ENCODE measurements around the gene CRLF1. TPM values are rescaled to one million over a fixed set of nuclear protein-coding genes. Genes with fewer than 3 reads are reported as not detected.
A peak's percentile ranks its signal among the peaks of the same experiment; 100 is the strongest.
"Not testable (repeated sequence)": the region's sequence is repeated elsewhere in the genome, so short reads cannot be mapped to it uniquely, and the experiment has no call there.

CRLF1 gene
- total and polyA plus RNA-seq, 8 donors, result 2.6 to 15.9 (median 12.3) TPM; not detected in 1

- 12 to 36% (median 19%) methylated on average over 10 of the region's 10 CpGs for WGBS, 5 donors
- no peaks in the 10 kb centered on the region for H3K9me3 ChIP-seq
- TF ChIP-seq POLR2A (IDR thresholded peaks at IDR 0.05) (no peak), CTCF (IDR thresholded peaks at IDR 0.05) (no peak), POLR2AphosphoS5 (IDR thresholded peaks at IDR 0.05) (no peak), EP300 (IDR thresholded peaks at IDR 0.05) (no peak)
- no peak overlapping the region for H3K27ac ChIP-seq
- peaks cover 23 to 37% (median 35%) of the 10 kb centered on the region in 4 donors for H3K4me1 ChIP-seq
- H3K4me3 ChIP-seq, result peak overlapping the region in 1 of 4 donors; percentile 33
- no peak for DNase-seq
- intact Hi-C loops (cut with DNase I; ENCODE audit: low total_unique reads), result no loop called here
- H3K36me3 ChIP-seq, result no peaks in the 10 kb centered on the region
- peaks cover 44 to 96% (median 76%) of the 10 kb centered on the region in 3 donors for H3K27me3 ChIP-seq
Observed at GRCh38 chr19:18604820-18605159, 1.8 kb downstream of the CRLF1 start.

GRCh38 chr19:18603958-18604819 lies 2.4 kb downstream of the CRLF1 start:
- no peaks in the 10 kb centered on the region for H3K9me3 ChIP-seq
- 8 to 33% (median 19%) methylated on average over 19 to 26 of the region's 26 CpGs for WGBS, 5 donors
- H3K36me3 ChIP-seq, result no peaks in the 10 kb centered on the region
- peaks cover 39 to 96% (median 77%) of the 10 kb centered on the region in 3 donors for H3K27me3 ChIP-seq
- no peak overlapping the region for H3K4me3 ChIP-seq
- peaks cover 23 to 37% (median 35%) of the 10 kb centered on the region in 4 donors for H3K4me1 ChIP-seq
- H3K27ac ChIP-seq, result no peak overlapping the region
- TF ChIP-seq POLR2A (IDR thresholded peaks at IDR 0.05) (no peak), EP300 (IDR thresholded peaks at IDR 0.05) (no peak), CTCF (IDR thresholded peaks at IDR 0.05) (no peak), POLR2AphosphoS5 (IDR thresholded peaks at IDR 0.05) (no peak)
- intact Hi-C loops (cut with DNase I; ENCODE audit: low total_unique reads), result no loop called here
- DNase-seq, result no peak

- Histone ChIP-seq H3K27me3 (peaks cover 38 to 96% (median 77%) of the 10 kb centered on the region in 3 donors), H3K4me3 (no peak overlapping the region), H3K9me3 (no peaks in the 10 kb centered on the region), H3K27ac (no peak overlapping the region), H3K36me3 (no peaks in the 10 kb centered on the region), H3K4me1 (peaks cover 23 to 37% (median 35%) of the 10 kb centered on the region in 4 donors)
- WGBS, 5 donors, result 6 to 32% (median 9%) methylated on average over 7 to 32 of the region's 32 CpGs
- intact Hi-C loops (cut with DNase I; ENCODE audit: low total_unique reads), result no loop called here
- DNase-seq, result no peak
- TF ChIP-seq POLR2A (IDR thresholded peaks at IDR 0.05) (no peak), POLR2AphosphoS5 (IDR thresholded peaks at IDR 0.05) (no peak), EP300 (IDR thresholded peaks at IDR 0.05) (no peak), CTCF (IDR thresholded peaks at IDR 0.05) (no peak)
Observed at GRCh38 chr19:18603255-18603957, 3.2 kb downstream of the CRLF1 start.

- Histone ChIP-seq H3K4me1 (peaks cover 12 to 27% (median 25%) of the 10 kb centered on the region in 4 donors), H3K27ac (no peak overlapping the region), H3K4me3 (no peak overlapping the region), H3K36me3 (no peaks in the 10 kb centered on the region), H3K27me3 (peaks cover 26 to 96% (median 73%) of the 10 kb centered on the region in 3 donors), H3K9me3 (no peaks in the 10 kb centered on the region)
- intact Hi-C loops (cut with DNase I; ENCODE audit: low total_unique reads), result no loop called here
- no peak for TF ChIP-seq POLR2A (IDR thresholded peaks at IDR 0.05)
- no peak for DNase-seq
- WGBS, 5 donors, result 65 to 77% (median 75%) methylated on average over 4 of the region's 4 CpGs
Observed at GRCh38 chr19:18601875-18602274, 4.7 kb downstream of the CRLF1 start.

GRCh38 chr19:18600692-18601397 lies 5.8 kb downstream of the CRLF1 start:
- Histone ChIP-seq H3K4me1 (peaks cover 6 to 23% (median 22%) of the 10 kb centered on the region in 4 donors), H3K27me3 (peaks cover 21 to 97% (median 75%) of the 10 kb centered on the region in 3 donors)
- DNase-seq; intact Hi-C loops (cut with DNase I; ENCODE audit: low total_unique reads); H3K9me3 ChIP-seq; H3K36me3 ChIP-seq; H3K27ac ChIP-seq; H3K4me3 ChIP-seq: not testable (repeated sequence)
- WGBS, 5 donors, result 85 to 93% (median 92%) methylated on average over 15 of the region's 15 CpGs

Data from stomach (tissue), 9 donors.